WI38 (cell line): ENCODE measurements around the gene DHRSX.

Source experiments
- H3K4me3 ChIP-seq: 2 replicates; pipeline ENCODE4 v1.5.1; 2011; ENCODE audit warnings: low read depth, mild to moderate bottlenecking, control low read depth, low read length
- TF ChIP-seq, protein P1 (sequence below): IDR thresholded peaks from 2 replicates; pipeline ENCODE4 v1.5.1; 2012; ENCODE audit warnings: low read depth, mild to moderate bottlenecking, control low read depth, low read length

Gene DHRSX

DNA sequence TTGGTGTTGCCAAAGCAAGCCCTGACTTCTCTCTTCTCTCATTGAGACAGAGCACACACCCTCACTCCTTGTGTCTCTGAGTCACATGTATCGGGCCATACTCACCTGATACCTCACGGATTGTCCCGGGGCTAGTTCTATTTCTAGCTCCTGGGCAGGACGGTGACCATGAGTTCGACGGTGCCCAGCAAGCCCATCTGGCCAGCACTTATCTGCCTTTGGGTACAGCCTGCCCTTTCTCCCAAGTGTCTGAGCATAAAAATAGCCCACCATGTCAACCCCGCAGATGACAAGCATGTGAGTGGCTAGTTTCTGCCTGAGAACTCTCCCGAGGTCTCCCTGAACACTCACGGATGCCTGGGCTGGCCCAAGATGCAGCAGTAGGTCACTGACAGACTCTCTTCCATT lies 158.5 kb downstream of the DHRSX start:
- TF ChIP-seq, protein P1, sequence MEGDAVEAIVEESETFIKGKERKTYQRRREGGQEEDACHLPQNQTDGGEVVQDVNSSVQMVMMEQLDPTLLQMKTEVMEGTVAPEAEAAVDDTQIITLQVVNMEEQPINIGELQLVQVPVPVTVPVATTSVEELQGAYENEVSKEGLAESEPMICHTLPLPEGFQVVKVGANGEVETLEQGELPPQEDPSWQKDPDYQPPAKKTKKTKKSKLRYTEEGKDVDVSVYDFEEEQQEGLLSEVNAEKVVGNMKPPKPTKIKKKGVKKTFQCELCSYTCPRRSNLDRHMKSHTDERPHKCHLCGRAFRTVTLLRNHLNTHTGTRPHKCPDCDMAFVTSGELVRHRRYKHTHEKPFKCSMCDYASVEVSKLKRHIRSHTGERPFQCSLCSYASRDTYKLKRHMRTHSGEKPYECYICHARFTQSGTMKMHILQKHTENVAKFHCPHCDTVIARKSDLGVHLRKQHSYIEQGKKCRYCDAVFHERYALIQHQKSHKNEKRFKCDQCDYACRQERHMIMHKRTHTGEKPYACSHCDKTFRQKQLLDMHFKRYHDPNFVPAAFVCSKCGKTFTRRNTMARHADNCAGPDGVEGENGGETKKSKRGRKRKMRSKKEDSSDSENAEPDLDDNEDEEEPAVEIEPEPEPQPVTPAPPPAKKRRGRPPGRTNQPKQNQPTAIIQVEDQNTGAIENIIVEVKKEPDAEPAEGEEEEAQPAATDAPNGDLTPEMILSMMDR = no peak
- H3K4me3 ChIP-seq = no peak overlapping the region

DNA sequence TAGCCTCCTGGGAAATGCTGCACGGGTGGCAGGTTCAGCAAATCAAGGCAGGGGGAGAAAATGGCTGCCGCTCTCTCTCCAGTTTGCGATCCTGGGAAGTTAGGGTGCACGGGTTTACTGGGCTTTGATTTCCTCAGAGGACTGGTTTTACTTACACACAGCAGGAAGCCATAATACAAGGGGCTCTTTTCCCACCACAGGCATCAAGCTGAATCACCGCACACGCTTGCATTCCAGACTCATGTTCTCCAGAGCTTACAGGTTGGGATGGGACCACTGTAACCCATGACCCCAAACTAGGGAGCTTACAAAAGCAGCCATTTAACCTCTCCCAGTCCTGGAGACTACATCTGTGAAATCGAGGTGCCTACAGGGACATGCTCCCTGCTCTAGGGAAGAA lies 159.8 kb downstream of the DHRSX start:
- TF ChIP-seq, protein P1 = no peak
- no peak overlapping the region for H3K4me3 ChIP-seq

DNA sequence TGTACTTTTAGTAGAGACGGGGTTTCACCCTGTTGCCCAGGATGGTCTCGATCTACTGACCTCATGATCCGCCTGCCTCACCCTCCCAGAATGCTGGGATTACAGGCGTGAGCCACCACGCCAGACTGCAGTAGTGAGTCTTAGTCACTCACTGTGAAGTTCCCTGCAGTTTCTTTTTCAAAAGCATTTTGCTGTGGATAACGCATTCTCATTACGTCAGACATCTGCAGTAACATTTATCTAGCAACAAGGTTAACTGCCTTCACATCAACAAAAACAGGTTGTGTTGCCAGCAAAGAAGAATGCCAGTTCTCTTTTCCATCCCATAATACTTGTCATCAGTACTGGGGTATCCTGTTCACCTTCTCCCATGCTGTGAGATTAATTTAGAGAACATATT lies 164.6 kb downstream of the DHRSX start:
- H3K4me3 ChIP-seq = no peak overlapping the region
- TF ChIP-seq, protein P1 = no peak

DNA sequence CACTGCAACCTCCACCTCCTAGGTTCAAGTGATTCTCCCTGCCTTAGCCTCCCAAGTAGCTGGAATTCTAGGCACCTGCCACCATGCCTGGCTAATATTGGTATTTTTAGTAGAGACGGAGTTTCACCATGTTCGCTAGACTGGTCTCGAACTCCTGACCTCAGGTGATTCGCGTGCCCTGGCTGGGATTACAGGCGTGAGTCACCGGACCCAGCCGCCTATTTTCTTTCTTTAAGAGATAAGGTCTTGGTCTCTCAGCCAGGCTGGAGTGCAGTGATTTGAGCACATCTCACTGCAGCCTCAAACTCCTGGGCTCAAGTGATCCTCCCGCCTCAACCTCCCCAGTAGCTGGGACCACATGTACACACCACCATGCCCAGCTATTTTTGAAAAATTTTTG lies 166.5 kb downstream of the DHRSX start:
- H3K4me3 ChIP-seq = no peak overlapping the region
- TF ChIP-seq, protein P1 = no peak

DNA sequence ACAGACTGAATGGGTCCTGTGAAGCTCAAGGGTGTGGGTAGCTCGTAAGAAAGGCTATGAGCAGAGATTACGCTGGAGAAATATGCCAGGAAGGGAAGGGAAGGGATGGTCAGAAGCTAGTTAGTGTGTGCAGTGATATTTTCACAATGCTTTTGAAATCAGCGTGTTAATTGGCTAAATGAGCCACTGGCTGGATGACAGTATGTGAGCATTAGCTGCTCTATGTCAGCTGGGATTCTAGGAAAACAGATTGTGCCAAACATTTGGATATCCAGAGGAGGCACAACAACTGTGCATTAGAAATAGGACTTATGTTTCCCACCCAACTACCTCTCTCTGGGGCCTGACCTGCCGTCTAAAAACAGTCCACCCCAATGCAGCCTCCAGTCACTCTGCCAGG lies 168.5 kb downstream of the DHRSX start:
- TF ChIP-seq, protein P1 = no peak
- no peak overlapping the region for H3K4me3 ChIP-seq

DNA sequence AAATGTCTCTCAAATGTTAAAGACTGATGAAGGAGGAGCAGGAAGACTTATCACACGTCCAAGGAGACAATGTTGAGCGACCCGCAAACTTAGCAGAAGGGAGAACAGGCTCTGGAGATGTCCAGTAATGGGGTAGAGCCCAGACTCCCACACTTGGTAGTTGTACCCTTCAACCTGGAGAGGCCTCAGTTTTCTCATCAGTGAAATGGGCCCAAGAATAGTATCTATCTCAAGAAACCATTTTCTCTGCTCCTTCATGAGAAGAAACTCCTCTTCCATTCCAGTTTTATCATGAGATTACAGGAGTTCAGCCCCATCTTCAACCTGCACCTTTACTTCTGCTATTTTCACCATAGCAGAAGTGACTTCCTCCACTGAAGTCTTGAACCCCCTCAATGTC lies 169.9 kb downstream of the DHRSX start:
- TF ChIP-seq, protein P1 = no peak

DNA sequence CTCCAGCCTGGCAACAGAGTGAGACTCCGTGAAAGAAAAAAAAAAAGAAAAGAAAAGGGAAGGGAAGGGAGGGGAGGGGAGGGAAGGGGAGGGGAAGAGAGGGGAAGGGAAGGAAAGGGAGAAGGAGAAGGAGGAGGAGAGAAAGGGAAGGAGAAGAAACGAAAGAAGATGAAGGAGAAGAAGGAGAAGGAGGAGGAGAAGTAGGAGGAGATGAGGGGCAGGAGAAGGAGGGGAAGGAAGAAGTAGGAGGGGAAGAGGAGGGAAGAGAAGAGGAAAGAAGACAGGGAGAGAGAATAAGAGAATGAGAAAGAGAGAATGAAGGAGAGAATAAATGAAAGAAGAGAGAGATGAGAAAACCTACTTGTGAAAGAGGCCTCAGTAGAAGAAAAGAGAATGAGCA lies 170.3 kb downstream of the DHRSX start:
- no peak overlapping the region for H3K4me3 ChIP-seq
- TF ChIP-seq, protein P1 = no peak

More for the DNA sequence above, 169.9 kb downstream of the DHRSX start:
- no peak overlapping the region for H3K4me3 ChIP-seq
